Measurements from ENCODE around the gene FGF14. TPM values are rescaled to one million over a fixed set of nuclear protein-coding genes. Genes with fewer than 3 reads are reported as not detected.

Gene FGF14
- total RNA-seq, 1 donor from 2014 or later, result not detected

- ChIA-PET CTCF (no interaction called here), POLR2A (no interaction called here)
- DNase-seq (no peak), ATAC-seq (ENCODE audit: low read depth) (no peak)
- no peak for TF ChIP-seq CTCF (IDR thresholded peaks at IDR 0.05)
- H3K36me3 Mint-ChIP-seq (ENCODE audit: low read depth), result no peaks in the 10 kb centered on the region
- no peaks in the 10 kb centered on the region for H3K4me1 Mint-ChIP-seq
- H3K4me3 Mint-ChIP-seq, result no peak overlapping the region
- no peaks in the 10 kb centered on the region for H3K9me3 Mint-ChIP-seq
- H3K27ac Mint-ChIP-seq, result no peak overlapping the region
- H3K27me3 Mint-ChIP-seq, result no peaks in the 10 kb centered on the region
- intact Hi-C loops (cut with micrococcal nuclease), result no loop called here
These were observed 399.6 kb downstream of the FGF14 start for GRCh38 chr13:102002287-102002686.

GRCh38 chr13:102000764-102001163 is 401.1 kb downstream of the FGF14 start:
- intact Hi-C loops (cut with micrococcal nuclease), result no loop called here
- no peak for ATAC-seq (ENCODE audit: low read depth)
- H3K4me1 Mint-ChIP-seq, result no peaks in the 10 kb centered on the region
- ChIA-PET CTCF (no interaction called here), POLR2A (no interaction called here)
- no peak overlapping the region for H3K4me3 Mint-ChIP-seq
- no peaks in the 10 kb centered on the region for H3K27me3 Mint-ChIP-seq
- TF ChIP-seq CTCF (IDR thresholded peaks at IDR 0.05), result no peak
- no peaks in the 10 kb centered on the region for H3K9me3 Mint-ChIP-seq
- no peaks in the 10 kb centered on the region for H3K36me3 Mint-ChIP-seq (ENCODE audit: low read depth)
- no peak overlapping the region for H3K27ac Mint-ChIP-seq
- DNase-seq, result no peak

GRCh38 chr13:101998129-101998528 is 403.7 kb downstream of the FGF14 start:
- no peaks in the 10 kb centered on the region for H3K9me3 Mint-ChIP-seq
- no peaks in the 10 kb centered on the region for H3K27me3 Mint-ChIP-seq
- POLR2A ChIA-PET, result no interaction called here
- DNase-seq, result no peak
- no peak for ATAC-seq (ENCODE audit: low read depth)
- H3K4me1 Mint-ChIP-seq, result no peaks in the 10 kb centered on the region
- no peaks in the 10 kb centered on the region for H3K36me3 Mint-ChIP-seq (ENCODE audit: low read depth)
- H3K27ac Mint-ChIP-seq, result no peak overlapping the region
- CTCF ChIA-PET, result no interaction called here
- intact Hi-C loops (cut with micrococcal nuclease), result no loop called here
- no peak overlapping the region for H3K4me3 Mint-ChIP-seq
- TF ChIP-seq CTCF (IDR thresholded peaks at IDR 0.05), result no peak

- H3K27ac Mint-ChIP-seq, result no peak overlapping the region
- H3K4me1 Mint-ChIP-seq, result no peaks in the 10 kb centered on the region
- no peaks in the 10 kb centered on the region for H3K36me3 Mint-ChIP-seq (ENCODE audit: low read depth)
- intact Hi-C loops (cut with micrococcal nuclease), result no loop called here
- no peak for DNase-seq
- TF ChIP-seq CTCF (IDR thresholded peaks at IDR 0.05), result no peak
- no peaks in the 10 kb centered on the region for H3K9me3 Mint-ChIP-seq
- H3K4me3 Mint-ChIP-seq, result no peak overlapping the region
- ATAC-seq (ENCODE audit: low read depth), result no peak
- POLR2A ChIA-PET, result no interaction called here
- no peaks in the 10 kb centered on the region for H3K27me3 Mint-ChIP-seq
- CTCF ChIA-PET, result no interaction called here
These were observed 404.9 kb downstream of the FGF14 start for GRCh38 chr13:101996954-101997353.

- Mint-ChIP-seq H3K36me3 (ENCODE audit: low read depth) (no peaks in the 10 kb centered on the region), H3K9me3 (peaks cover 5% of the 10 kb centered on the region), H3K4me1 (no peaks in the 10 kb centered on the region), H3K4me3 (no peak overlapping the region), H3K27ac (no peak overlapping the region), H3K27me3 (no peaks in the 10 kb centered on the region)
- ChIA-PET CTCF (no interaction called here), POLR2A (no interaction called here)
- ATAC-seq (ENCODE audit: low read depth), result no peak
- DNase-seq, result no peak
- intact Hi-C loops (cut with micrococcal nuclease), result no loop called here
- TF ChIP-seq CTCF (IDR thresholded peaks at IDR 0.05), result no peak
These were observed 412.0 kb downstream of the FGF14 start for GRCh38 chr13:101989798-101990350.

Data from activated B cell treated with CpG ODN at 0.5 μM for 24 hours (primary cell).